ENCODE results near the gene CFAP161.

Gene CFAP161

DNA sequence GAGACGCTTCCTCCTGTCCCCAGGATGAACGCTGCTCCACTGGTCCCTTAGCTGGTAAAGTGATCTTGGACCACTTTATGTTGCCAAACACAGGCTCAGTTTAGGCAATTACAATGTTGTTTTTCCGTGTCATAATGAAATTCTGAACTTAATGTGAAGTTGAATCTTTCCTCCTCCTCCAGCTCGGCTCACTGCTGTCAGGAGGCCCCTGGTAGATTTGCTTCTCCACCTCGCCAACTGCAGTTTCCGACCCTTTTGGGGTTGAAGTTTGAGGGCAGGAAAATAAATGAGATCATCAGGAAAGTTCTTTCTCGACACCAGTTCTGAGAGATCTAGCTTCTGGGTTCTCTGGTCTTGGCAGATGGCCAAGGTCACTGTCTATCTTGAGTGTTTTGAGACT, 27.8 kb downstream of the CFAP161 start:
- CTCF ChIA-PET, result interaction anchor here (0.8 to 1.8 kb wide), 2 partner anchors 97 to 104 kb away, joined by 4 to 5 read pairs; no protein-coding TSS in a partner anchor
- Histone ChIP-seq H3K36me3 (ENCODE audit: control insufficient read depth in 2 of 2, insufficient read depth in 1 of 2, low read length in 2 of 2) (no peaks in the 10 kb centered on the region), H3K4me3 (ENCODE audit: low read depth, low read length) (no peak overlapping the region), H3K4me1 (ENCODE audit: control insufficient read depth, insufficient read depth, low read length) (no peaks in the 10 kb centered on the region), H3K27ac (ENCODE audit: extremely low read depth, low read depth, low read length) (no peak overlapping the region), H3K9me3 (ENCODE audit: control insufficient read depth, insufficient read depth, low read depth, low read length) (no peaks in the 10 kb centered on the region)
- TF ChIP-seq, protein P1, sequence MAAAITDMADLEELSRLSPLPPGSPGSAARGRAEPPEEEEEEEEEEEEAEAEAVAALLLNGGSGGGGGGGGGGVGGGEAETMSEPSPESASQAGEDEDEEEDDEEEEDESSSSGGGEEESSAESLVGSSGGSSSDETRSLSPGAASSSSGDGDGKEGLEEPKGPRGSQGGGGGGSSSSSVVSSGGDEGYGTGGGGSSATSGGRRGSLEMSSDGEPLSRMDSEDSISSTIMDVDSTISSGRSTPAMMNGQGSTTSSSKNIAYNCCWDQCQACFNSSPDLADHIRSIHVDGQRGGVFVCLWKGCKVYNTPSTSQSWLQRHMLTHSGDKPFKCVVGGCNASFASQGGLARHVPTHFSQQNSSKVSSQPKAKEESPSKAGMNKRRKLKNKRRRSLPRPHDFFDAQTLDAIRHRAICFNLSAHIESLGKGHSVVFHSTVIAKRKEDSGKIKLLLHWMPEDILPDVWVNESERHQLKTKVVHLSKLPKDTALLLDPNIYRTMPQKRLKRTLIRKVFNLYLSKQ (tag by site-specific recombination; IDR thresholded peaks at IDR 0.05; ENCODE audit: borderline replicate concordance), result no peak
- TF ChIP-seq ZSCAN16 (tag by site-specific recombination; IDR thresholded peaks at IDR 0.05) (no peak), ZNF76 (tag by site-specific recombination; IDR thresholded peaks at IDR 0.05; ENCODE audit: borderline replicate concordance, low read depth) (no peak), SP3 (tag by site-specific recombination; IDR thresholded peaks at IDR 0.05) (no peak), SETDB1 (IDR thresholded peaks at IDR 0.05; ENCODE audit: insufficient read length, low read length) (no peak), RBAK (tag by site-specific recombination; IDR thresholded peaks at IDR 0.05) (no peak)
- TF ChIP-seq, protein P2, sequence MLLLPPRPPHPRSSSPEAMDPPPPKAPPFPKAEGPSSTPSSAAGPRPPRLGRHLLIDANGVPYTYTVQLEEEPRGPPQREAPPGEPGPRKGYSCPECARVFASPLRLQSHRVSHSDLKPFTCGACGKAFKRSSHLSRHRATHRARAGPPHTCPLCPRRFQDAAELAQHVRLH (tag by site-specific recombination; IDR thresholded peaks at IDR 0.05), result no peak
- POLR2A ChIA-PET, result no interaction called here

DNA sequence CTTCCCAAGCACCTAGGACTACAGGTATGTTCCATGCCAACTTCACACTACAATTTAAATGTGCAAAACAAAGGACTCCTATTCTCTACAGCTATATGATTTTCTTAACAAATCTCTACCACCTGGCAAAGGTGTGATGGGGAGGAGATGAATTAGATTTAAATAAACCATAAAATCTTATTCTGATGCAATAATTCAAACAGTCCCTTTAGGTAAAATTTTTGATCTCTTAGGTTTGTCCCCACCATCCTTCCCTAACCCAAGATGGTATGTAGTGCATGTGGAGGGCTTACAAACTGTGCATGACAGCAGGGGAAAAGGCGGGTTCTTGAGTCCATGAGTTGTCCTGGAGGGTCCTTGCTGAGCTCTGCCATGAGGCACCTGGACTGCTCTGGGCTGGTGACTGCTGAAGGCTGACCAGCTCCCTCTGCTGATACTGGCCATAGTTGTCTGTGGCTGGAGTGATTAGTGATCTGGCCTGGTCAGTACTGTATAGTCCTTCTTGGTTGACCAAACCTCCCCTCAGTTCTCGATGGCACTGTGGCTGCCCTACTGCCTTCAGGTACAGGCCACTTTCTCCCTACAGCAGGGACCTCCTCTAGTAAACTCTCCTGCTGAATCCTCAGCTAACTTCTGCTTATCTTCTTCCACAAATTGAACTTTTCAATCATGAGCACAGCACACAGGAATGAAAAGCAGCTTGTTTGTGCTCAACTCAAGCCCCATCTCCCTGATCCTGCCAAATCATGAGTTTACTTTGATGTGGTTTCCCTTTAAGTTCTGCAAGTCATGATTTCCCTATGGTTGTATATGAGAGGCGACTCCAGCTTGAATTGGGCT, 30.1 kb downstream of the CFAP161 start:
- H3K9me3 ChIP-seq (ENCODE audit: control insufficient read depth, insufficient read depth, low read depth, low read length), result no peaks in the 10 kb centered on the region
- no peak overlapping the region for H3K4me3 ChIP-seq (ENCODE audit: low read depth, low read length)
- H3K4me1 ChIP-seq (ENCODE audit: control insufficient read depth, insufficient read depth, low read length), result no peaks in the 10 kb centered on the region
- POLR2A ChIA-PET, result interaction anchor here (0.9 kb wide), 1 partner anchor 44 kb away, joined by 3 read pairs; no protein-coding TSS in a partner anchor
- TF ChIP-seq, protein P3, sequence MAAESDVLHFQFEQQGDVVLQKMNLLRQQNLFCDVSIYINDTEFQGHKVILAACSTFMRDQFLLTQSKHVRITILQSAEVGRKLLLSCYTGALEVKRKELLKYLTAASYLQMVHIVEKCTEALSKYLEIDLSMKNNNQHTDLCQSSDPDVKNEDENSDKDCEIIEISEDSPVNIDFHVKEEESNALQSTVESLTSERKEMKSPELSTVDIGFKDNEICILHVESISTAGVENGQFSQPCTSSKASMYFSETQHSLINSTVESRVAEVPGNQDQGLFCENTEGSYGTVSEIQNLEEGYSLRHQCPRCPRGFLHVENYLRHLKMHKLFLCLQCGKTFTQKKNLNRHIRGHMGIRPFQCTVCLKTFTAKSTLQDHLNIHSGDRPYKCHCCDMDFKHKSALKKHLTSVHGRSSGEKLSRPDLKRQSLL (tag by site-specific recombination; IDR thresholded peaks at IDR 0.05), result no peak
- TF ChIP-seq, protein P4, sequence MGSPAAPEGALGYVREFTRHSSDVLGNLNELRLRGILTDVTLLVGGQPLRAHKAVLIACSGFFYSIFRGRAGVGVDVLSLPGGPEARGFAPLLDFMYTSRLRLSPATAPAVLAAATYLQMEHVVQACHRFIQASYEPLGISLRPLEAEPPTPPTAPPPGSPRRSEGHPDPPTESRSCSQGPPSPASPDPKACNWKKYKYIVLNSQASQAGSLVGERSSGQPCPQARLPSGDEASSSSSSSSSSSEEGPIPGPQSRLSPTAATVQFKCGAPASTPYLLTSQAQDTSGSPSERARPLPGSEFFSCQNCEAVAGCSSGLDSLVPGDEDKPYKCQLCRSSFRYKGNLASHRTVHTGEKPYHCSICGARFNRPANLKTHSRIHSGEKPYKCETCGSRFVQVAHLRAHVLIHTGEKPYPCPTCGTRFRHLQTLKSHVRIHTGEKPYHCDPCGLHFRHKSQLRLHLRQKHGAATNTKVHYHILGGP (tag by site-specific recombination; IDR thresholded peaks at IDR 0.05), result no peak
- TF ChIP-seq, protein P5, sequence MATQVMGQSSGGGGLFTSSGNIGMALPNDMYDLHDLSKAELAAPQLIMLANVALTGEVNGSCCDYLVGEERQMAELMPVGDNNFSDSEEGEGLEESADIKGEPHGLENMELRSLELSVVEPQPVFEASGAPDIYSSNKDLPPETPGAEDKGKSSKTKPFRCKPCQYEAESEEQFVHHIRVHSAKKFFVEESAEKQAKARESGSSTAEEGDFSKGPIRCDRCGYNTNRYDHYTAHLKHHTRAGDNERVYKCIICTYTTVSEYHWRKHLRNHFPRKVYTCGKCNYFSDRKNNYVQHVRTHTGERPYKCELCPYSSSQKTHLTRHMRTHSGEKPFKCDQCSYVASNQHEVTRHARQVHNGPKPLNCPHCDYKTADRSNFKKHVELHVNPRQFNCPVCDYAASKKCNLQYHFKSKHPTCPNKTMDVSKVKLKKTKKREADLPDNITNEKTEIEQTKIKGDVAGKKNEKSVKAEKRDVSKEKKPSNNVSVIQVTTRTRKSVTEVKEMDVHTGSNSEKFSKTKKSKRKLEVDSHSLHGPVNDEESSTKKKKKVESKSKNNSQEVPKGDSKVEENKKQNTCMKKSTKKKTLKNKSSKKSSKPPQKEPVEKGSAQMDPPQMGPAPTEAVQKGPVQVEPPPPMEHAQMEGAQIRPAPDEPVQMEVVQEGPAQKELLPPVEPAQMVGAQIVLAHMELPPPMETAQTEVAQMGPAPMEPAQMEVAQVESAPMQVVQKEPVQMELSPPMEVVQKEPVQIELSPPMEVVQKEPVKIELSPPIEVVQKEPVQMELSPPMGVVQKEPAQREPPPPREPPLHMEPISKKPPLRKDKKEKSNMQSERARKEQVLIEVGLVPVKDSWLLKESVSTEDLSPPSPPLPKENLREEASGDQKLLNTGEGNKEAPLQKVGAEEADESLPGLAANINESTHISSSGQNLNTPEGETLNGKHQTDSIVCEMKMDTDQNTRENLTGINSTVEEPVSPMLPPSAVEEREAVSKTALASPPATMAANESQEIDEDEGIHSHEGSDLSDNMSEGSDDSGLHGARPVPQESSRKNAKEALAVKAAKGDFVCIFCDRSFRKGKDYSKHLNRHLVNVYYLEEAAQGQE (tag by site-specific recombination; IDR thresholded peaks at IDR 0.05), result no peak
- TF ChIP-seq ZNF658 (tag by site-specific recombination; IDR thresholded peaks at IDR 0.05), result no peak
- TF ChIP-seq ZNF248 (tag by site-specific recombination; IDR thresholded peaks at IDR 0.05), result no peak
- TF ChIP-seq ZNF335 (tag by site-specific recombination; conservative IDR thresholded peaks at IDR 0.05), result no peak
- TF ChIP-seq KLF7 (tag by site-specific recombination; IDR thresholded peaks at IDR 0.05; ENCODE audit: borderline replicate concordance), result no peak
- no peak for TF ChIP-seq ZNF830 (tag by site-specific recombination; IDR thresholded peaks at IDR 0.05; ENCODE audit: low read depth)
- TF ChIP-seq ZNF677 (tag by site-specific recombination; IDR thresholded peaks at IDR 0.05), result no peak
- TF ChIP-seq, protein P6, sequence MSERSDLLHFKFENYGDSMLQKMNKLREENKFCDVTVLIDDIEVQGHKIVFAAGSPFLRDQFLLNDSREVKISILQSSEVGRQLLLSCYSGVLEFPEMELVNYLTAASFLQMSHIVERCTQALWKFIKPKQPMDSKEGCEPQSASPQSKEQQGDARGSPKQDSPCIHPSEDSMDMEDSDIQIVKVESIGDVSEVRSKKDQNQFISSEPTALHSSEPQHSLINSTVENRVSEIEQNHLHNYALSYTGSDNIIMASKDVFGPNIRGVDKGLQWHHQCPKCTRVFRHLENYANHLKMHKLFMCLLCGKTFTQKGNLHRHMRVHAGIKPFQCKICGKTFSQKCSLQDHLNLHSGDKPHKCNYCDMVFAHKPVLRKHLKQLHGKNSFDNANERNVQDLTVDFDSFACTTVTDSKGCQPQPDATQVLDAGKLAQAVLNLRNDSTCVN (tag by site-specific recombination; optimal IDR thresholded peaks at IDR 0.05), result no peak
- TF ChIP-seq ZNF768 (tag by site-specific recombination; IDR thresholded peaks at IDR 0.05), result no peak
- TF ChIP-seq ZNF23 (tag by site-specific recombination; IDR thresholded peaks at IDR 0.05; ENCODE audit: borderline replicate concordance), result no peak
- no peak for TF ChIP-seq ZNF560 (tag by site-specific recombination; IDR thresholded peaks at IDR 0.05; ENCODE audit: borderline replicate concordance)
- CTCF ChIA-PET, result interaction anchor here (0.5 to 2.9 kb wide), 7 partner anchors 8 to 840 kb away, joined by 3 to 24 read pairs (median 5); no protein-coding TSS in a partner anchor
- no peak overlapping the region for H3K27ac ChIP-seq (ENCODE audit: extremely low read depth, low read depth, low read length)
- no peaks in the 10 kb centered on the region for H3K36me3 ChIP-seq (ENCODE audit: control insufficient read depth in 2 of 2, insufficient read depth in 1 of 2, low read length in 2 of 2)

Measured in HEK293 (cell line).